GM12878 (cell line): ENCODE data around the gene KRTAP5-11. TPM values are rescaled to one million over a fixed set of nuclear protein-coding genes. Genes with fewer than 3 reads are reported as not detected.

Experiments
- ATAC-seq: fragments of 200-7000 bp; cut with Tn5 transposase; 3 replicates; pipeline ENCODE4 v1.9.1; 2020; ENCODE audit warnings: mild to moderate bottlenecking, moderate library complexity
- BruUV-seq: library from RNA; stranded (reverse); fragments of 400-500 nt; replicated peaks from 2 replicates; lab custom pipeline; 2021; lab: Mats Ljungman, UMichigan
- CTCF ChIA-PET: fragments of 300-600 bp; sonication (Branson Sonifier 250); formaldehyde crosslinking; extraction: SDS; loops from one replicate; lab custom pipeline; 2021; ENCODE audit warnings: inconsistent platforms; lab: Yijun Ruan, JAX
- POLR2A ChIA-PET: fragments of 350-600 bp; formaldehyde crosslinking; extraction: SDS; loops from one replicate; lab custom pipeline; 2021; ENCODE audit warnings: inconsistent platforms; lab: Charles Lee
- RAD21 ChIA-PET: fragments of 300-600 bp; sonication (Branson Sonifier 250); formaldehyde crosslinking; loops from one replicate; lab custom pipeline; 2023; ENCODE audit warnings: antibody characterized with exemption; ENCODE audit not compliant: unreplicated experiment; lab: Charles Lee
- SMC1A ChIA-PET: fragments of 300-600 bp; sonication (Branson Sonifier 250); formaldehyde crosslinking; loops from one replicate; lab custom pipeline; 2023; ENCODE audit not compliant: unreplicated experiment, uncharacterized antibody; lab: Charles Lee
- DNase-seq: peaks from one replicate; pipeline ENCODE4 v3.0.0-alpha.2; 2011; ENCODE audit warnings: low read depth, low spot score
- FAIRE-seq: peaks from 3 replicates; lab custom pipeline; 2011; peaks lifted over from hg19 to GRCh38; lab: Jason Lieb, UNC
- H2AFZ ChIP-seq: 2 replicates; pipeline ENCODE4 v1.6.0; 2011; ENCODE audit warnings: low read depth, low read length, control low read depth; ENCODE audit not compliant: control insufficient read depth
- H3K27ac ChIP-seq: 2 replicates; pipeline ENCODE4 v1.5.1; 2011; ENCODE audit warnings: control low read depth; ENCODE audit not compliant: control insufficient read depth, insufficient read depth
- H3K27me3 ChIP-seq, 2 experiments: replicated peaks in 1 of 2; 2 replicates each; pipeline versions ENCODE4 v1.6.0 to v1.6.1; 2011; ENCODE audit warnings: low read length in 1 of 2; ENCODE audit not compliant: control insufficient read depth in 2 of 2, insufficient read depth in 2 of 2
- H3K36me3 ChIP-seq, 2 experiments: 2 replicates each; pipeline ENCODE4 v1.5.1; 2011; ENCODE audit warnings: low read length in 1 of 2; ENCODE audit not compliant: control insufficient read depth in 2 of 2, insufficient read depth in 2 of 2
- H3K4me1 ChIP-seq: 2 replicates; pipeline ENCODE4 v1.6.1; 2011; ENCODE audit warnings: mild to moderate bottlenecking, low read length, moderate library complexity, mixed read lengths; ENCODE audit not compliant: control insufficient read depth, insufficient read depth
- H3K4me2 ChIP-seq: 2 replicates; pipeline ENCODE4 v1.6.0; 2011; ENCODE audit warnings: control low read depth; ENCODE audit not compliant: control insufficient read depth, insufficient read depth
- H3K4me3 ChIP-seq: fragments of 200-600 bp; sonication (generic); 2 replicates; pipeline ENCODE4 v1.5.1; 2016
- H3K79me2 ChIP-seq: 2 replicates; pipeline ENCODE4 v1.6.0; 2011; ENCODE audit warnings: low read length; ENCODE audit not compliant: control insufficient read depth, insufficient read depth
- H3K9ac ChIP-seq: 2 replicates; pipeline ENCODE4 v1.8.0; 2011; ENCODE audit warnings: low read length, control low read depth, mixed read lengths; ENCODE audit not compliant: control insufficient read depth, insufficient read depth
- H3K9me3 ChIP-seq: replicated peaks from 3 replicates; pipeline ENCODE4 v1.5.1; 2011; ENCODE audit warnings: mild to moderate bottlenecking, low read length; ENCODE audit not compliant: control insufficient read depth, insufficient read depth
- H4K20me1 ChIP-seq: 2 replicates; pipeline ENCODE4 v1.6.0; 2011; ENCODE audit not compliant: control insufficient read depth, insufficient read depth
- BMI1 ChIP-seq: fragments of 450-650 bp; IDR thresholded peaks from 2 replicates; pipeline ENCODE4 v1.6.1; 2016; ENCODE audit warnings: mild to moderate bottlenecking, moderate library complexity, borderline replicate concordance
- CBX3 ChIP-seq: fragments of 200-600 bp; sonication (generic); IDR thresholded peaks from 2 replicates; pipeline ENCODE4 v1.6.1; 2016; ENCODE audit warnings: low read depth, borderline replicate concordance
- CREM ChIP-seq: IDR thresholded peaks from 2 replicates; pipeline ENCODE4 v1.6.1; 2014; ENCODE audit warnings: antibody characterized with exemption, low read depth
- CTCF ChIP-seq, 3 experiments: IDR thresholded peaks in 2 of 3; conservative IDR thresholded peaks in 1 of 3; 2 replicates each; pipeline ENCODE4 v1.5.1; 2011; ENCODE audit warnings: low read depth in 3 of 3, low read length in 3 of 3, mild to moderate bottlenecking in 3 of 3, control low read depth in 2 of 3, moderate library complexity in 2 of 3, inconsistent platforms in 1 of 3, mixed read lengths in 1 of 3; ENCODE audit not compliant: control insufficient read depth in 2 of 3, insufficient read depth in 1 of 3; ENCODE audit errors: extremely low read depth in 1 of 3
- FOXM1 ChIP-seq: IDR thresholded peaks from 2 replicates; pipeline ENCODE4 v1.6.1; 2012; ENCODE audit warnings: low read depth, mild to moderate bottlenecking, inconsistent platforms, low read length, moderate library complexity
- IKZF1 ChIP-seq: fragments of 450-650 bp; conservative IDR thresholded peaks from 2 replicates; pipeline ENCODE4 v1.6.1; 2017; ENCODE audit warnings: antibody characterized with exemption, mild to moderate bottlenecking
- KAT2A ChIP-seq: conservative IDR thresholded peaks from 2 replicates; pipeline ENCODE4 v1.6.1; 2011; ENCODE audit warnings: low read depth, low read length; ENCODE audit not compliant: control insufficient read depth
- KLF5 ChIP-seq: fragments of 450-650 bp; IDR thresholded peaks from 2 replicates; pipeline ENCODE4 v1.6.1; 2014; ENCODE audit warnings: mild to moderate bottlenecking; ENCODE audit not compliant: partially characterized antibody
- MAX ChIP-seq: IDR thresholded peaks from 2 replicates; pipeline ENCODE4 v1.6.1; 2012; ENCODE audit warnings: low read depth, low read length, improper control_type of control experiment
- NFYA ChIP-seq: IDR thresholded peaks from 2 replicates; pipeline ENCODE4 v1.6.1; 2011; ENCODE audit warnings: low read depth, mild to moderate bottlenecking, low read length, improper control_type of control experiment, borderline replicate concordance
- NRF1 ChIP-seq: conservative IDR thresholded peaks from 2 replicates; pipeline ENCODE4 v1.6.1; 2011; ENCODE audit warnings: mild to moderate bottlenecking, low read depth, low read length, improper control_type of control experiment
- RAD21 ChIP-seq: IDR thresholded peaks from 2 replicates; pipeline ENCODE4 v1.6.1; 2011; ENCODE audit warnings: mild to moderate bottlenecking, low read depth, low read length, moderate library complexity; ENCODE audit not compliant: insufficient read depth
- RUNX3 ChIP-seq: IDR thresholded peaks from 2 replicates; pipeline ENCODE4 v1.6.1; 2012; ENCODE audit warnings: low read length, inconsistent platforms
- SMC3 ChIP-seq: IDR thresholded peaks from 2 replicates; pipeline ENCODE4 v1.6.1; 2011; ENCODE audit warnings: low read length, improper control_type of control experiment, borderline replicate concordance
- TCF3 ChIP-seq: IDR thresholded peaks from 2 replicates; pipeline ENCODE4 v1.6.1; 2012; ENCODE audit warnings: low read depth, mild to moderate bottlenecking, low read length, borderline replicate concordance; ENCODE audit not compliant: insufficient read depth
- USF1 ChIP-seq: IDR thresholded peaks from 2 replicates; pipeline ENCODE4 v1.6.1; 2011; ENCODE audit warnings: borderline replicate concordance, low read depth, mild to moderate bottlenecking, moderate library complexity, mixed read lengths, low read length; ENCODE audit not compliant: insufficient read depth; ENCODE audit errors: extremely low read length
- WRNIP1 ChIP-seq: IDR thresholded peaks from 2 replicates; pipeline ENCODE4 v1.6.1; 2011; ENCODE audit warnings: low read depth, low read length, improper control_type of control experiment, borderline replicate concordance
- YY1 ChIP-seq: IDR thresholded peaks from 2 replicates; pipeline ENCODE4 v1.6.1; 2011; ENCODE audit warnings: low read depth, mild to moderate bottlenecking, low read length
- ZBED1 ChIP-seq: IDR thresholded peaks from 2 replicates; pipeline ENCODE4 v1.6.1; 2016; ENCODE audit warnings: borderline replicate concordance
- ZBTB33 ChIP-seq: fragments of 450-650 bp; IDR thresholded peaks from 2 replicates; pipeline ENCODE4 v1.6.1; 2017; ENCODE audit warnings: mild to moderate bottlenecking
- WGBS: methylation state at CpG from one replicate; pipeline ENCODE4 v1.1.6; 2016; ENCODE audit warnings: low lambda C conversion rate; ENCODE audit not compliant: insufficient replicate concordance, insufficient coverage; ENCODE audit errors: missing lambda C conversion rate; 5-methylcytosine and 5-hydroxymethylcytosine counted together
- in situ Hi-C: fragments of 300-500 bp; cut with MboI; formaldehyde crosslinking; loops from 9 replicates; pipeline ENCODE4 v1.14.3; 2018; ENCODE audit warnings: mixed read lengths
- intact Hi-C: fragments of 100-400 bp; cut with micrococcal nuclease; formaldehyde crosslinking; loops from one replicate; pipeline ENCODE4 v1.14.2; 2022; ENCODE audit not compliant: unreplicated experiment
- polyA plus RNA-seq, 11 experiments: library from polyadenylated mRNA; depleted of rRNA in 4 of 11; unstranded in 6 of 11; stranded (reverse) in 5 of 11; fragments of >200 nt; fragmentation: Nextera tagmentation in 4 of 11; fragmentation: Illumina TruSeq in 1 of 11; extraction: Ambion mirVana in 4 of 11; extraction: Trizol in 1 of 11; gene quantifications; 1 replicate in 1 of 11; 2 replicates in 10 of 11; pipeline versions ENCODE4 v1.2.1 to v1.2.3, GENCODE V29; 2011 to 2016; ENCODE audit warnings: inconsistent platforms in 2 of 11, missing spikeins in 2 of 11, low read depth in 1 of 11
- total RNA-seq, 4 experiments: library from RNA; depleted of rRNA in 3 of 4; stranded (reverse); fragments of >200 nt in 3 of 4; fragmentation: Illumina TruSeq in 1 of 4; extraction: Trizol in 1 of 4; gene quantifications; 2 replicates each; pipeline versions ENCODE4 v1.2.1 to v1.2.3, GENCODE V29; 2013 to 2021

The KRTAP5-11 gene
- total and polyA plus RNA-seq, 10 of the 15 experiments (the other 5 are each of a cell fraction or from before 2014, with no cell fraction given): not detected

GRCh38 chr11:71563406-71563805 is 19.3 kb downstream of the KRTAP5-11 start:
- H4K20me1 ChIP-seq: no peaks in the 10 kb centered on the region
- no peak overlapping the region for H2AFZ ChIP-seq
- FAIRE-seq: peak; percentile 68
- no peak overlapping the region for H3K4me3 ChIP-seq
- no peak overlapping the region for H3K9ac ChIP-seq
- 0% methylated on average over 8 of the region's 8 CpGs for WGBS
- no peaks in the 10 kb centered on the region for H3K9me3 ChIP-seq
- no peaks in the 10 kb centered on the region for H3K36me3 ChIP-seq
- no peak for DNase-seq
- peak; percentile 75 for ATAC-seq
- ChIA-PET CTCF (interaction anchor here (0.6 to 2.0 kb wide), 14 partner anchors 11 to 190 kb away, joined by 3 to 8 read pairs (median 5); no protein-coding TSS in a partner anchor), POLR2A (no interaction called here), SMC1A (interaction anchor here (0.8 to 1.5 kb wide), 6 partner anchors 10 to 115 kb away, joined by 3 to 6 read pairs (median 4); partner anchors contain the start of gene DHCR7), RAD21 (interaction anchor here (0.7 to 1.1 kb wide), 3 partner anchors 14 to 111 kb away, joined by 3 to 7 read pairs (median 4); partner anchors contain the start of gene NADSYN1)
- no TSS peak for BruUV-seq
- H3K27me3 ChIP-seq: no peaks in the 10 kb centered on the region
- intact Hi-C loops: loop anchor here (10.0 kb wide), 1 partner anchor 139 kb away; no protein-coding TSS in a partner anchor
- no peaks in the 10 kb centered on the region for H3K79me2 ChIP-seq
- no peak overlapping the region for H3K4me2 ChIP-seq
- no peak overlapping the region for H3K27ac ChIP-seq
- in situ Hi-C loops: no loop called here
- no peaks in the 10 kb centered on the region for H3K4me1 ChIP-seq
- TF ChIP-seq IKZF1 (0 out of 2 replicates have a peak, but pooled peaks have one; percentile 12), SMC3 (peak; percentile 65; the same call in 1 of the 2 replicates), CBX3 (no peak), RAD21 (peak; percentile 83), NFYA (no peak), YY1 (0 out of 2 replicates have a peak, but pooled peaks have one; percentile 13), CTCF (IDR thresholded peaks at IDR 0.05 in 2 of 3, conservative IDR thresholded peaks at IDR 0.05 in 1 of 3; ENCODE audit: control insufficient read depth in 2 of 3, extremely low read depth in 1 of 3, insufficient read depth in 1 of 3, low read depth in 3 of 3, low read length in 3 of 3) (peak; percentile 66 to 71 (median 69)), TCF3 (no peak), FOXM1 (0 out of 2 replicates have a peak, but pooled peaks have one; percentile 38), USF1 (no peak), WRNIP1 (no peak), RUNX3 (peak; percentile 72), BMI1 (no peak), CREM (no peak), ZBED1 (no peak), KAT2A (no peak), MAX (no peak), ZBTB33 (no peak), NRF1 (no peak), KLF5 (no peak)
